NCI-H2171 (cell line): ENCODE measurements around the gene FAM13B.
"Not testable (repeated sequence)": the region's sequence is repeated elsewhere in the genome, so short reads cannot be mapped to it uniquely, and the experiment has no call there.

Source experiments
- DNase-seq: peaks from one replicate; lab custom pipeline; 2025; lab: John Stamatoyannopoulos, UW

Gene FAM13B

DNA sequence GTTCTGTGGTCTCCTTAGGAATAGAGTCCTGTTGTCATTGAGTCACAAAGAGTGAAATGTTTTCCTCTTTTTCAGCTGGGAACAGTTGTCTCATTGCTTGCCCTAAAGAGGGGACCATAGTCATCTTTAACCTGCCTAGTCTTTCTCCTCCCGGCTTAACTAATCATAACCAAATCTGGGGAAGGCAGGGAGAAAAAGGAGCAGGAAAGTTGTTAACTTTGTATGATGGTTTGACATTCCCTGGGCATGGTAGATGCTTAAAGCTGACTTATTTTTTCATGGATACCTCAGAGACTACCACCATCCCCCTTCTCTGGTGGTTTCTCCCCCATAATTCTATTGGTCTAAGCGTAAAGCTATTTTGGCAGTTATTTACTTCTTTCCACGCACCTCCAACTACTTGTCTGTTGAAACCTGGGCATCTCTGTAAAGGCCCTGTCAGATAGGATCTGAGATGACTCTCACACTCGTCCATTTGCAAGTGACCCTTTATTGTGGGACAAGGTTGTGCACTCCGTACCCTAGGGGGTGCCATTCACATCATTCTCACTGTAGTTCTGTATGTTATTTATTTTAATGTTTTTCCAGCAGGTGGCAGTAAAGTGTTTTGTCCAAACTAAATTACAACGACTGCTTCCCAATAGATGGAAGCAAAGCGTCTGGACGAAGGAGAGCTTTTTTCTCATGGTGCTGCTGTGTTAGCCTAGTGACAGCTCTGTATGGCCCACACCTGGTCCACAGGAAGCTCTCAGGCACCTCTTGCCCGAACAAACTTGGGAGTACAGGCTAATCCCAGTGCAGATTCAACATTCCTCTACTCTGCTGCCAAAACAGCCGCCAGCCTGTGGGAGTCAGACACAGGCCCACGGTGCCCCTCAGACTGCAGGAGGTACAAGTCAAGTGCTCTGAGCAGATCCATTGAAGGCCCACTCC, 3.0 kb upstream of the FAM13B start:
- DNase-seq: peak; percentile 22

DNA sequence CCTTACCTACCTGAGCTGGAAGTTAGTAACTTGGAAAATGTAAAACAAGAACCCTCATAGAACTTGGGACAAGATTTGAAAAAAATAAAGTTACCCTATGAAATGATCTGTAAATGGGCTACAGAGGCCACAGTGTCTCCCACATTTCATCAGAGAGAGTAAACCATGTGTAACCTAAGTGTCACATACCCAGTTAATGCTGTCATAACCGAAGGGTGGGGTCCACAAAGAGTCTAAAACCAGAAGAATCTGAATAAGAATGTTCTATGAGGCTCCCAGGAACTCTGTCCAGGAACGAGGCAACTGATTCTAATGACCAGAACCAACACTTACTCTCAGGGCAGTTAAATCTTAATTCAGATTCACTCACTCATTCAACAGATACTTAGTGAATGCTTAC, 1.0 kb upstream of the FAM13B start:
- no peak for DNase-seq

DNA sequence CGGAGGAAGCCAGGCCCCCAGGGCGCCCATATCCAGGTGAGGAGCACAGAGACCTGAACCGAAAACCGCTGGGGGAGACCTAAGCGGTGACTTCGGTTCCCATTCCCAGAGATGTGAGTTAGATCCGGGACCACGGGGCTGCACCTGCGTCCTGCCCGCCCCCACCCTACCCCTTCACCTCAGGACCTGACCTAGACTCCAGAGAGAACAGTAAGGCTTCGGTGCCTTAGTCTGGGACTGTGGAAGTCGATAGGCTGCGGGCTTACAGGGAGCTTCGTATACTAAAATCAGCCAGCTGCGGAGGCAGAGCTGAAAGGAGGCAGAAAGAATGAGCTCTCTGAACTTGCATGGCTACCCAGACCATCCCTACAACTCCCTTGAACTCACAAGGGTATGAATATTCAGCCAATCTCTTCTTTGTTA, 518 bp upstream of the FAM13B start:
- peak; percentile 21 for DNase-seq

DNA sequence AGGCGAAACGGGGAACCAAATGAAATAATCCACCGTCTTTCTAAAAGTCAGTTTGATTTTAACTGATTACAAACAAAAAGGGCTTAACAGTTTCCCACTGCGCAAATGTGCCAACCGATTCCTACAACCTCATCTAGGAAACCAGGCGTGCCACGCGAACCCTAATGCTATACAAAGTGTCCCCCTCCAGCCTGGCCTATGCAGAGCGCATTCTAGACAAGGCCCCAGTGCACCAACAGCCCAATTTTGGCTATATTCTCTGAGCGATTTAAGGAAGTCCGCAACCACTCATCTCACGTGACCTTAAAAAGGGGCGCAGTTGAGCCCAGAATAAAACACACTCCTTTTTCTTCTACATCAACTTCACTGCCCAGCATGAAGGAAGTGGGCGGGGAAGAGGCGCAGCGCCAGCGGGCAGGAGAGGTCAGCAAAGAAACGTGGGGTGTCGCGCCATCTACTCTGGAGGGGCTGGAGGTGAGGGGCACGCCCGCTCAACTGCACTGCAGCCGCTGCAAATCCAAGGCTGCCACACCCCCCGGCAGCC, 779 bp downstream of the FAM13B start:
- no peak for DNase-seq

DNA sequence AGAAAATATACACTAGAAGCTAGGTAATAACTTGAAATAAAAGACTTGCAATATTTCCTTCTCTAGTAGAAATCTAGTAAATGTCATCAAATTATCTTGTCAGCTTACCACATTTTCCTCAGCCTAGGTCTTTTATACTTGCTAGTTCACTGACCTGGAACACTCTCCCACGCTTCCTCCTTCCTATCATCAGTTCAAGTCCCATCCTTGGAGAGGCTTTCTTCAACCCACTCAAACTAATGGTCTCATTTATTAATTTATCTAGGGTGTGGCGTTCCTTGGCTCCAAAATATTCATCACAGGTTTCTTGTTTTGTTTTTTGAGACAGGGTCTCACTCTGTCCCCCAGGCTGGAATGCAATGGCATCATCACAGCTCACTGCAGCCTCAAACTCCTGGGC, 2.9 kb downstream of the FAM13B start:
- DNase-seq: no peak

DNA sequence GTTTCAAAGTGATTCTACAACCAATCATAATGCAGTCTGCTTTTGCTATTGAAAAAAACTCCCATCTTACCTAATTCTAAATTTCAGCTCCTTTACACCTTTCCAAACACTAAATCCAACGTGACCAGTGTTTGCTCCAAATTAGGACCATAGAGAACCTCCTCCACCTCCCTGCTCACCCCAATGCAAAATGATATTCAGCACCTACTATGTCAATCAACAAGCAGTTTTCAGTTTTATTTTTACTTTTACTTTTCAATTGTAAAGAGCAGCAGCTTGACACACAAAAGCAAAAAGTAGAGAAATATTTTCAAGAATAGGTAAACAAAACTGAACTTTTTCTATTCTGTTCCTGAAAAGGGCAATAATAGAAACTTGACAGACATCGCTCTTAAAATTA, 3.4 kb downstream of the FAM13B start:
- no peak for DNase-seq

DNA sequence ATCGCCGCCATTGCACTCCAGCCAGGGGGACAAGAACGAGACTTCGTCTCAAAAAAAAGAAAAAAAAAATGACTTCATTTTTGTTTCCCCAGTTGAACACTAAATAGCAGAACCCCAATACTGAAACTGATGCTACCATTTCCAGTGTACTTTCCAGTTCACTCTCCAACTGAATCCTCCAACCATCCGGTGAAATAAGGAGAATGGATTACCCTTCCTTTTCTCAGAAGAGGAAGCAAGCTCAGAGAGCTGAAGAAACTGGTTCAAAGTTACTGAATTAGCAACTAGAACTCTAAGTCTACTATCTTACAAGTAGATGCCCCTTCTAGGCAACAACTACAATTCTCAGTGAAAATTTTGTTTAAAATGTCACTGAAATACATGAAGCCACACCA, 3.9 kb downstream of the FAM13B start:
- DNase-seq: no peak

DNA sequence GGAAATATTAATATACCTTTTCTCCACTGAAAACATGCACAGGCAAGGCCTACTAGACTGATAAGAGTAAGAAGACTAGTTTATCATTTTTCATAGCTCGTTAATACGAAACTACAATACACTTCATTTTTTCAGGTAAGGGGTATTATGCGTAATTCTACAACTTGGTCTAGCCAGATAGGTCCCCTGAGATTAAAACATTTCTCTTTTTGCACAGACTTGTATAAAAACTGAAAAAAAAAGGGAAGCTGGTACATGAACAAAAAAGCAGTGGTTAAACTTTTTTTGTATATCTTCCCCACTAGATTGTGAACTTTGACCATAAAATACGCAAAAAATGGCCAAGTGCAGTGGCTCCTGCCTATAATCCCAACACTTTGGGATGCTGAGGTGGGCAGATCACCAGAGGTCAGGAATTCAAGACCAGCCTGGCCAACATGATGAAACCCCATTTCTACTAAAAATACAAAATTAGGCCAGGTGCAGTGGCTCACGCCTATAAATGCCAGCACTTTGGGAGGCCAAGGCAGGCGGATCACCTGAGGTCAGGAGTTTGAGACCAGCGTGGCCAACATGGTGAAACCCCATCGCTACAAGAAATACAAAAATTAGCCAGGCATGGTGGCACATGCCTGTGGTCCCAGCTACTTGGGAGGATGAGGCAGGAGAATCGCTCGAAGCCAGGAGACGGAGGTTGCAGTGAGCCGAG, 4.5 kb downstream of the FAM13B start:
- not testable (repeated sequence) for DNase-seq

DNA sequence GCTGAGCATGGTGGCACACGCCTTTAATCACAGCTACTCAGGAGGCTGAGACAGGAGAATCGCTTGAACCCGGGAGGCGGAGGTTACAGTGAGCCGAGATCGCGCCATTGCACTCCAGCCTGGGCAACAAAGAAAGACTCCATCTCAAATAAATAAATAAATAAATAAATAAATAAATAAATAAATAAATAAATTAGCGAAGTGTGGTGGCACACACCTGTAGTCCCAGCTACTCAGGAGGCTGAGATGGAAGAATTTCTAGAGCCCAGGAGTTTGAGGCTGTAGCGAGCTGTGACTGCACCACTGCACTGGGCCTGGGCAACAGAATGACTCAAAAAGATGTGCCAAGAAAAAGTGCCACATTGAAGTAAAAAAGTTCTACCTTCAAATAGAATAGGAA, 6.1 kb downstream of the FAM13B start:
- not testable (repeated sequence) for DNase-seq

DNA sequence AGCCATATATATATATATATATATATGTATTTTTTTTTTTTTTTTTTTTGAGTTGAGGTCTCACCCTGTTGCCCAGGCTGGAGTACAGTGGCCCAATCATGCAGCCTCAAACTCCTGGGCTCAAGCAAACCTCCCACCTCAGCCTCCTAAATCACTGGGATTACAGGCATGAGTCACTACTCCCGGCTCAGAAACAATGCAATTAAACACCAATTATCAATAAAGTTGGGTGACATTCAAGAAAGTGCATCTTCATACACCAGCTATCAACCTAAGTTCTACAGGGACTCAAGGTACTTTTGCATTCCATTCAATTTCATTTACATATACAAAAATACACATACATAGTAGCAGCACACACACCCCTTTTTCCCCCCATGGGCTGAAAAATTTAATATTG, 7.6 kb downstream of the FAM13B start:
- DNase-seq: no peak

DNA sequence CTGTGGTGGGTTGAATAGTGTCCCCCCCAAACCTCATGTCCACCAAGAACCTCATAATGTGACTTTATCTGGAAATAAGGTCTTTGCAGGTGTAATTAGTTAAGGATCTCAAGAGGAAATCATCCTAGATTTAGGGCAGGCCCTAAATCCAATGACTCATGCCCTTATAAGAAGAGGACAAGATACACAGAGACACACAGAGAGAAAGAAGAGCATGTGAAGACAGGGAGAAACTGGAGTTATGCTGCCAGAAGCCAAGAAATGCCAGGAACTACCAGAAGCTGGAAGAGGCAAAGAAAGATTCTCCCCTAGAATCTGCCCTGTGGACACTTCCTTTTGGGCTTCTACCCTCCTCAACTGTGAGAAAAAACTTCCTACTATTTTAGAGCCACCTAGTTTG, 8.8 kb downstream of the FAM13B start:
- DNase-seq: no peak

DNA sequence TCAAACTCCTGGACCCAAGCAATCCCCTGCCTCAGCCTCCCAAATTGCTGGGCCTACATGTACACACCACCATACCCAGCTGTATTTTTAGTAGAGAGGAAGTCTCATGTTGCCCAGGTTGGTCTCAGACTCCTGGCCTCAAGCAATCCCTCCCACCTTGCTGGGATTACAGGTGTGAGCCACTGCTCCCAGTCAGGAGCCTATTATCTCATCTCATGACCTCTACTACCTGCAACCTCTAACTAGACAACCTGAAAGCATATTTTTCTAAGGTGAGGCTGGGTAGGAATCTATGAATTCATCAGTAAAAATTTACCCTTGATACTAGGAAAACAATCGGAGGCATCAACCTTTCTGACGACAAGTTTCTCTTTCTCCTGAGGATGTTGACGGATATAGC, 10.0 kb downstream of the FAM13B start:
- no peak for DNase-seq

DNA sequence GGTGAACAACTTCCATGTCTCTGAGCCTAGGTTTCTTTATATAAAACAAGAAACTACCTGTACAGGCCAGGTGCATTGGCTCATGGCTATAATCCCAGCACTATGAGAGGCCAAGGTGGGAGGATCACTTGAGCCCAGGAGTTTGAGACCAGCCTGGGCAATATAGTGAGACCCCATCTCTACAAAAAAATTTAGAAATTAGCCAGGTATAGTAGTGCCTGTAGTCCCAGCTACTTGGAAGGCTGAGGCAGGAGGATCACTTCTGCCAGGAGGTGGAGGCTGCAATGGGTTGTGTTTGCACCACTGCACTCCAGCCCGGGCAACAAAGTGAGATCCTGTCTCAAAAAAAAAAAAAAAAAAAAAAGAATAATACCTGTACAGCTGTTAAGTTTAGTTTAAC, 11.1 kb downstream of the FAM13B start:
- DNase-seq: no peak

DNA sequence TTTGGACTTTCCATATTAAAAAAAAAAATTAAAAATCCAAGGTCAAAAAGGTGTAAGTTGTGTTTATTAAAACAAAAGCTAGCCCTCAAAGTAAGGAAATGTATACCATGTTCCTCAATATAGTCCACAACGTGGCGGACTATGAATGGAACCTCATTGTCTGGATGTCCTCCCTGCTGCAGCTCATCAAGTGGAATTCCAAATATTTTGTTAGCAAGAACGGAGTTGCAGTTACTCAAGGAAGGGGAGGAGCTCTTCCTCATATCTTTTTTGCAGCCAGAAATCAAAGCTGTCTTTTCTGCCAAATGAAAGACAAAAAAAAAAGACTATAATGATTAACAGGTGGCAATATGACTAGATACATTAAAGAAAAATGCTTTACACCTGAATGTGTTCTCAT, 14.0 kb downstream of the FAM13B start:
- no peak for DNase-seq

DNA sequence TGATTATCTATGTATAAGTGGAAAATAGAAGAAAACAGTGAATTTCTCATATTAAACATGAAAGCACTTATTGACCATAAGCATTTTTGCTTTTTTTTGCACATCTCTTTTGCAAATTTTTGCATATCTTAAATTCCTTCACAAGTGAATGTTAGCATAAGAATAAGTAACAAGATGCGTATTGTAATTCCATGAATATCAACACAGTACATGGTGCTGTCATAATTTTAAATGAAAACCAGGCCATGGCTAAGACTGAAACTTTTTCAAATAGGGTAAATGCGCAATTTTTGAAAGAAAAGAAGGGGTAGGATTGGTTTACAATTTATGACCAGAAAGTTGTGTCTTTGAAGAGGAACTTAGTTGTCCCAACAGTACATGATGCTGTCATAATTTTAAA, 17.0 kb downstream of the FAM13B start:
- DNase-seq: no peak

DNA sequence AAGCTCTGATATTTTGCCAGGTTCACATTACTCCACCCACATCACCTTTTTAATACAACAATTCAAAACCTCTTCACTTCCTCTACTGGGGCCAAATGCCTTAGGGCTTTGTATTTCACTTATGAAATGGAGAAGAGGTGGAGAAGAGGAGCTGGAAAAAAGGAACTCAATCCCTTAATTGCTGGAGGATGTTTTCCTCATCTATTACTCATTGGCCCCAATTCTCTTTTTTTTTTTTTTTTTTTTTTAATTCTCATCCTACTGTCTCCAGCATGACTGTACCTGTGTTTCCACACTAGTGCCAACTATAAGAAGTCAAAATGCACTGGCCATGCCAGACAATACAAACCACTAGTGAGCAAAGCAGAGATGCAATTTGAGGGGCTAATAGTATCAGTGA, 20.9 kb downstream of the FAM13B start:
- DNase-seq: no peak

DNA sequence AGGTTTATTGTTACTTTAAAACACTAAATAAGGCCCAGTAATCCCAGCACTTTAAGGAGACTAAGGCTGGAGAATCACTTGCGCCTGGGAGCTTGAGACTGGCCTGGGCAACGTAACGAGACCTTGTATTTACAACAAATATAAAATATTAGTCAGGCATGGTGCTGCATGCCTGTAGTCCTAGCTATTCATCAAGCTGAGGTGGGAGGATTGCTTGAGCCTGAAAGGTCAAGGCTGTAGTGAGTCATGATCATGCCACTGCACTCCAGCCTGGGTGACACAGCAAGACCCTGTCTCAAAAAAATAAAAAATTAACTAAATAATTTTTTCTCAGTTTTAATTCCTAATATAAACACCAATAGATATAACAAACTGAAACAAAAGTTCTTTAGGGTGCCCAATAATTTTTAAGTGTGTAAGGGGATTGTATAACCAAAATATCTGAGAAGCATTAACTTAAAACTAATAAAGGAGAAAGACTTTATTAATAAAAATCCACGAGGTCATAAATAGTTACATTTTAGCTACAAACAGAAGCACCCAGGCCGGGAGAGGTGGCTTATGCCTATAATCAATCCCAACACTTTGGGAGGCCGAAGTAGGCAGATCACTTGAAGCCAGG, 32.7 kb downstream of the FAM13B start:
- DNase-seq: no peak

DNA sequence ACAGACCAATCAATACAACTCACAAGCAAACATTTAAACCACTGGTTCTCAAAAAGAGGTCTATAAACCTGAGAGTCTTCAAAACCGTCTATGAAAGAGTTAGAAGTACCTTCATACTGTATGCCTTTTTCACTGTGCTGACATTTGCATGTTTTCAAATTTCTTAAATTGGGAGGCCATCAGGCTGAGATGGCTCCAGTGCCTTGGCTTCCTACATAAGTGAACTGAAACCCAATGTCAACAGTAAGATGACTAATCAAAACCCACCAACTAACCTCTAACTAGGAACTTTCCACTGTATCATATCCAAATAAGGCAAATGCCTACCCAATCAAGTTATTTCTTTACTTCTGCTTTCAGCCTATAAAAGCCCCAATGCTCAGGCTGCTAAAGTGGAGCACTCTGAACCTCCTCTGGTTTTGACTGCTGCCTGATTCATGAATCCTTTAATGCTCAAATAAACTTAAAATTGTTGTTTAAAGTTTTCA, 35.1 kb downstream of the FAM13B start:
- no peak for DNase-seq

DNA sequence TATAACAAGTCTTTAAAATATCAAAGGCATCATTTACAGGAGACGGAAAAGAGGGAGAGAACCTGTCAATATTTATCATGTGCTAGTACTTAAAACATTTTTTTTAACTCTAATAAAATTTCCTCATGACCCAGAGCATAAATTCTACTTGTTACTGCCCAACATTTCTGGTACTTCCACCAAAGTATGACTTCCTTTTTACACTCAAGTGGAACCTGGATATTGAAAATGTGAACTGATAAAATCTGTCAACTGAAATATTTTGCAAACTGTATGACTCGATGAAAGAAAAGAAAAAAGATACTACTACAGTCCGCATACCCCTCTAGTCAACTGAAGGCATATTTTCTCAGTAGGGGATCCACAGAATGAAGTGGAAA, 37.1 kb downstream of the FAM13B start:
- no peak for DNase-seq

DNA sequence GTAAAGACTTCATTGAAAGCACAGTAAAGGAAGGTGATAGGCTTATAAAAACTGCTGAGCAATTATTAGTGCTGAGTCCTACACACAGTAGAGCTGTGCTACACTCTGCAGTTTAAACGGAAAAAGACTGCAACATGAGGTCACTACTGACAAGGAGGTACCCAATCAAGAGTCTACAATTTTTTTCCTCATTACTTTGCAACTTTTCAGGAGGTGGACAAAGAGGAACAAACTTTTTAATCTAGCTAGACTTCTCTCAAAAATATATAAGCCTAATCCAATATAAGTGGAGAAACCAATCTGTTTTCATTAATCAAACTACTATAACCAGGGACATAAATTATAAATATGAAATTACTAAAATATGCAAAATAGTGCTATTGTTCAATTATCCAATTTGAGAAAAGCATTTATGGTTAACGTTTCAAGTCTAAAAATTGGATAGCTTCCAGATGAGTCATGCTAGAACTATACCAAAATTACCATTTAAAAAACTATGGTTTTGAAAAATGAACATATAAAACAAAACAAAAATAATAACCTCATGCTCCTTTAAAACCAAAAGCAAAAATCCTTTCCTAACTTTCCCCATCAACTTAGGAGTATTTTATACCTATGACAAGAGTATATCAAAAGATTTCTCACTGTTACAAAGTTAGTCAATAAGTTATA, 37.7 kb downstream of the FAM13B start:
- no peak for DNase-seq

DNA sequence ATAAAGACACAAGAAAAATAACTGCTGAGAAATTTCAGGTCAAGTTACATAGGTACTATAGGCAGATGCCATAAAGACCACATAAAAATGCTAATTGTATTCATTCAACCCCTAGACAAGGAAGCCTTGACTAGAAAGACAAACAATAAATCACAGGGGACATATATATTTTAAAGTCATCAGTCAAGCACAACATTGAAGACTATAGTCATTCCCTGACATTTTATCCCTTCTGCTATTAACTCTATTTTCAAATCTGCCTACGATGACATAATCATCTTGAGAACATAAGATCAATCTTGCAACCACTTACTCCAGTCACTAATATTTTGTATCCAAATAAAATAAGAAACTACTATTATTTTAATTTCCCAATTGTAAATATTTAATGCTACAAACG, 38.3 kb downstream of the FAM13B start:
- DNase-seq: no peak

DNA sequence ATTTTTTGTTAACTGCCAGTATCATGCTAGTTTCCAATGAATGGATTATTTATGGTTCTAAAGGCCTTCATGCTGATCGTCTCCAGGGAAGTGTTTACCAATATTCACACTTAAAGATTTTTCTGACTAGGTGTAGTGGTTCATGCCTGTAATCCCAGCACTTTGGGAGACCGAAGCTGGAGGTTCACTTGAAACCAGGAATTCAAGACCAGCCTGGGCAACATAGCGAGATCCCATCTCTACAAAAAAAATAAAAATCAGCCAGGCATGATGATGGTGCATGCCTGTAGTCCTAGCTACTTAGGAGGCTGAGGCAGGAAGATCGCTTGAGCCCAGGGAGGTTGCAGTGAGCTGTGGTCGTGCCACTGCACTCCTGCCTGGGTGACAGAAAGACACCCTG, 43.5 kb downstream of the FAM13B start:
- DNase-seq: no peak
